GM18508 (cell line): ENCODE data around the gene ENTPD5.
"Not testable (repeated sequence)": the region's sequence is repeated elsewhere in the genome, so short reads cannot be mapped to it uniquely, and the experiment has no call there.

Experiments used
- ATAC-seq: cut with Tn5 transposase; IDR thresholded peaks from one replicate; pipeline ENCODE4 v1.9.1; 2021; ENCODE audit warnings: moderate number of reproducible peaks; ENCODE audit not compliant: insufficient read depth, unreplicated experiment

Gene ENTPD5

DNA sequence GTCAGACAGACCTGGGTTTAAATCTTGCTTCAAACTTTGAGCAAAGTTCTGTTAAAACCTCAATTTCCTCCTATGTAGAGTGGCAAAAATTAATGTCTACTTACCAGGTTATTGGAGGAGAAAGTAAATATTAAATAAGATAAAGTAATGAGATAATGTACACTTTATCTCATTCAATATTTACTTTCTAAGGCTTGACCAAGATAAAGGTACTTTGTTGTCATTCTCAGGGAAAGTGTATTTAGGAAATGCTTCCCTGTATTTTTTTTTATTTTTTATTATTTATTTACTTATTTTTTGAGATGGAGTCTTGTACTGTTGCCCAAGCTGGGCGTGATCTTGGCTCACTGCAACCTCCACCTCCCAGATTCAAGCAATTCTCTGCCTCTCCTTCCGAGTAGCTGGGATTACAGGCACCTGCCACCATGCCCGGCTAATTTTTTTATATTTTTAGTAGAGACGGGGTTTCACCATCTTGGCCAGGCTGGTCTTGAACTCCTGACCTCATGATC is 73.9 kb downstream of the ENTPD5 start:
- ATAC-seq, result no peak

DNA sequence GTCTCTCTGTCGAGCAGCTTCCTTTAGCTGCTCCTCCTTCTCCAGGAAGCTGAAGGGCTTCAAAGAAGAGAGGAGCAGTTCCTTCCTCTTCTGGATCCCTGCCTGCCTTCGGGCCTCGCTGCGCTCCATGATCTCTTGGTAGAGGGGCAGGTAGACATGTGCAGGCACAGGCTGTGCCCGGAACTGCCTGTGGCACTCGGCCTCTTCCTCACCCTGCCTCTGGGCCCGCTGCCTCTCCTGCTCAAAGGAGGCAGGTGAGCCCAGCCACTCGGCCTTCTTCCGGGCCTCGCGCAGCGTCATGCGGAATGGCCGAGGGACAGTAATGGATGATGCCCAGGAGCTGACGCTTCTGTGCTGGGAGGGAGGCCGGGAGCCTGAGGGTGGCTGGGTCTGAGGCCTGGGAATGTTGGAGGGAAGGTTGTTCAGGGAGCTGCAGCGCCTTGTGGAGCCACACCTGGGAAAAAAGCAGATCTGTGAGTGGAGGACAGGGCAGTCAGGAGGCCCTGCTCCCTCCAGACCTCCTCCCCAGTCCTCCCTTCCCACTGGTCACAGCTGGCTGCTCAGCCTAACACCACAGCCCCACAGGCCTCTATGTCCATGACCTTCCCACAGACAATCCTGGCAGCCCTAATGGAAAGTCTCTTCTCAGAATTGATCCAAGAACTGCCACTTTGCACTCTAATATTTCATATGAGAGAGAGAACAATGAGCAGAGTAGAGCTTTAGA is 74.5 kb downstream of the ENTPD5 start:
- no peak for ATAC-seq

DNA sequence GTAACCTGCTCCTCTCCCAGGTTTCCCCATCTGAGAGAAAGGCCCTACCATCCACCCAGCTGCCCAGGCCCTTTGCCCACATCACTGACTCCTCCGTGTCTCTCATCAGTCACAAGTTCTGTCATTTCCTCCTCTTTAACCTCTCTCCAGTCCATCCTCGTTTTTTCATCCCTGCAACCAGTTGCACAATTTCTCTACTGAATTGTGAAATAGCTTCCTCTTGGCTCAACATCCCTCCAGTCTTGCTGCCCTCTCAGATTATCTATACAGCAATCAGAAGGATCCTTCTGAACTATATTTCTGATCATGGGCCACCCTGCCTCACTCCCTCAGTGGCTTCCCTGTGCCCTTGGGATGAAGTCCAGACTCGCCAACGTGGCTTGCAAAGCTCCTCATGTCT is 76.0 kb downstream of the ENTPD5 start:
- no peak for ATAC-seq

DNA sequence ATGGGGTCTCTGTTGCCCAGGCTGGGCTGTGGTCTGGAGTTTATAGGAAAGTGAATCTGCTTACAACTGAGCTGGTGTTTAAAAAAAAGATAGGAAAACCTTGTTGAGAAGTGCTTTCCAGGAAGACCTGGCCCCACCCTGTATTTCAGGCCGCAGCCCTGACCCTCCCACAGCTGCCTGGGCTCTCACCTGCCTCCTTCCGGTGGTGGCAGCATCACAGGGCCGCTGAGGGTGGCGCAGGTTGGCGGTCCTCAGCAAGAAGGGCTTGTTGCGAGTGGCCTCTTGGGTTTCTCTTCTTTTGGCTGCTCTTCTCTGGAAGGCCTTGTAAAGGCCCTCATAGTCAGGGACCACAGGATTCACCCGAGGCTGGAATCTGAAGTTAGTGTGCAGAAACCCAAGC is 76.9 kb downstream of the ENTPD5 start:
- ATAC-seq, result no peak

DNA sequence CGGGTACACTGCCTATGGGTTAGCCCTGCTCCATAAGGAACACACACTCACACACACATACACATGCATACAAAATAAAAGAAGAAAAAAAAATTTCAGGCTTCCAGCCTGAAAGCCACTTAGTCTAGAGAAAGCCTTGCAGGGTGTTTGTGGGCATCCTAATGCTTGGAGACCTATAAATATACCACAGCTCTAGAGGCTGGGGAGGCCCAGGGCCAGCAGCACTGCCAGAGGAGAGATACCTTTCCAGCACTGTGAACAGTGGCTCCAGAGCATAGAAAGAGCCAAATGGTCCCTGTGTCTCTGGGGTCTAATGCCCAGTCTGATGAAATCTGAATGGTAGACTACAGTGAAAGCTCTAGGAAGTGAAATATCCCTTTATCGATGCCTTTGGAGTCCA is 82.1 kb downstream of the ENTPD5 start:
- ATAC-seq, result no peak

DNA sequence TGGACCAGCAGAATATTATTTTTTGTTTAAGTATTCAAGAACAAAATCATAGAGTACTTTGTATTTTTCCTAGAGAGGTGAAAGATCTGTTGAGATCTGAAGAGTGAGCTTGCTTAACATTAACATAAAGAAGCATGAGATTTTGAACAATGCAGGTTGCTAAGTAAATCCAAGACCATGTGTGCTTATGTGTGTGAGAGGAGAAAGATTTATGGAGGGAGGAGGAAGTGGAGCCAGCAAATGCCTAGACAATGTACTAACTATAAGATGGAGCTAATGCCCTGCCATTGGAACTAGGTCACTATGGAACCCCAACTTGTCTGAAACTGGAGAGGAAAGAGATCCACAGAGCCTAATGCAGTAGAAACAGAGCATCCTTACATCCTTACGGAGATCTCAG is 82.5 kb downstream of the ENTPD5 start:
- ATAC-seq, result no peak

DNA sequence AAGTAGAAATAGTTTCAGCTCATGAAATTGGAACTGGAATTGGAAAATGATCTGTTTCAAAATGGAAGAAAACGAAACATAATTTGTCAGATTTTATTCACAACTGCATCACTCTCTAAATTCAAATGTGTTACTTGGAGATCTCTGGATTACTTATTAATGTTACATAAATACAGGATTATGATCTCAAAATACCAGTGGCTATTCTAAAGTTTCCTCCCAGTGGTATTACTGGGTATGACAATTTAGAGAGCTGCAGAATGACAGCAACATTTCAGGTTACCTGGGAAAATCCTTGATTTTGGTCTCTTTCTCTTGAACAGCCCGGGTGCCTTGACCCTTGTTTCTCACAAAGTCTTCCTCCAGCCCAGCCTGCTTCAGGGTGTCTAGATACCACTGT is 83.4 kb downstream of the ENTPD5 start:
- ATAC-seq, result no peak

DNA sequence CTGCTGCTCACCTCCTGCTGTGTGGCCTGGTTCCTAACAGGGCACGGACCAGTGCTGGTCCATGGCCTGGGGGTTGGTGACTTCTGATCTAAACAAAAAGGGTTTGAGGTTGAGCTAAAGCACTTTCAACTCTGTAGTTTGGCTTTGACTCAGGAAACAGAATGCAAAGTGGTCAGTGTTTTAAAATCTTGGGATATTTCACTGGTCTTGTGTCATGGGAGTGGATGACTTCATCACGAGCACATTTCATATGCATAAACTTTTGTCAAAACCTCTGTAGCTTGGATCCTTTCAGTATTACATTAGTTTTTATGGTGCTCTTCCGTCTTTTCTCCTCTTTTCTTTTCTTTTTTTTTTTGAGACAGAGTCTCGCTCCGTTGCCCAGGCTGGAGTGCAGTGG is 94.8 kb downstream of the ENTPD5 start:
- no peak for ATAC-seq

DNA sequence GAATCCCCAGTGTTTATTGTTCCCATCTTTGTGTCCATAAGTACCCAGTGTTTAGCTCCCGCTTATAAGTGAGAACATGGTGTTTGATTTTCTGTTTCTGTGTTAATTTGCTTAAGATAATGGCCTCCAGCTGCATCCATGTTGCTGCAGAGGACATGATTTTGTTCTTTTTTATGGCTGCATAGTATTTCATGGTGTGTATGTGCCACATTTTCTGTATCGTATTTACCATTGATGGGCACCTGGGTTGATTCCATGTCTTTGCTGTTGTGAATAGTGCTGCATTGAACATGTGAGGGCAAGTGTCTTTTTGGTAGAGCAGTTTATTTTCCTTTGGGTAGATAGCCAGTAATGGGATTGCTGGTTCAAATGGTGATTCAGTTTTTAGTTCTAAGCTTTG is 99.6 kb downstream of the ENTPD5 start:
- not testable (repeated sequence) for ATAC-seq

DNA sequence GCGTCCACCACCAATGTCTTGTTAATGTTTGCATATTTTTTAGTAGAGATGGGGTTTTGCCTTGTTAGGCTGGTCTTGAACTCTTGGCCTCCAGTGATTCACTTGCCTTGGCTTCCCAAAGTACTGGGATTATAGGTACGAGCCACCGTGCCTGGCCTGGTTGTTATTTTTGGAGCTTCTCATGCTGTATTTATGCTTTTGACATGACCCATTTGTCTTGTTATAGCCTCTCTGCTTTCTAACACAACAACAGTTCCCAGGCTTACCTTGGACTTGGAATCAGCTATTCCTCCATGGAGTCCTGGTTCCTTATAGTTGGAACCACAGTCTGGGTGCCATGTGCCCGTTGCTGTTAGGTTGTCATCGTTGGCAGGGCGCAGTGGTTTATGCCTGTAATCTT is 102.8 kb downstream of the ENTPD5 start:
- no peak for ATAC-seq

DNA sequence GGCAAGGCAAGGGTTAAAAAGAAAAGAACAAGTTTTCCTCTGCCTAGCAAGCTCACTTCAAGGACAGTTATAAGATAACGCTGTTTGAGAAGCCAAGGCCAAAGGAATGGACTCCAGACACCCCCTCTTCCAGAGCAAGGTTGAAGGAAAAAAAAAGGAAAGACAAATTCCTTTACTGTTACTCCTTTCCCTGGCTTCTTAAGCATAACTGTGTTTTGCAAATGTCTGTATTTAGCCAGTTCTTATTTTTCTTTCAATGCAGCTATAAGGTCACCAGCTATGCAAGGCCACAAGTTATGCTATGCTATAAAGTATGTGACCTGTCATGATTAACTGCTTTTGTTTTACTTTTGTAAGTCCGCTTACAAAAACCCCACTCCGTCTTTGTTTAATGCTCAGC is 105.8 kb downstream of the ENTPD5 start:
- ATAC-seq, result no peak

DNA sequence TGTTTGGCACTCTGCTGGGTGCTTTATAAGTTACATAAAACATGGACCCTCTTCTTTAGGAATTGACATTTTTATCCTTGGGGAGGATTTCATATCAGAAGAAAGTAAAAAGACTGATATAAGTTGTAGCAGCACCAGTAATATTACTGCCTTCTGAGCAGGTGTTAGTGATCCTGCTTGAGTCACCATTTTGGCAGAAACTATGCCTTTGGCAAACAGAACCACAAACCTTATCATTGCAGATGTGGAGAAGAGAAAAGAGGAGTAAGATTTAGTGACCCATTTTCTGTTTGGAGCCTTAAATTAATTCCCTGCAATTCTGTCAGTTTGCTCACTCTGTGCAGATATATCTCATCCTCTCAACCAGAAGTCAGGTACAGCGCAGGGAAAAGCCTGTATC is 109.4 kb downstream of the ENTPD5 start:
- no peak for ATAC-seq
